Measurements from ENCODE around the gene SNX6. TPM values are rescaled to one million over a fixed set of nuclear protein-coding genes. Genes with fewer than 3 reads are reported as not detected.

The SNX6 gene
- total RNA-seq, 1 donor from 2014 or later: 365 TPM

DNA sequence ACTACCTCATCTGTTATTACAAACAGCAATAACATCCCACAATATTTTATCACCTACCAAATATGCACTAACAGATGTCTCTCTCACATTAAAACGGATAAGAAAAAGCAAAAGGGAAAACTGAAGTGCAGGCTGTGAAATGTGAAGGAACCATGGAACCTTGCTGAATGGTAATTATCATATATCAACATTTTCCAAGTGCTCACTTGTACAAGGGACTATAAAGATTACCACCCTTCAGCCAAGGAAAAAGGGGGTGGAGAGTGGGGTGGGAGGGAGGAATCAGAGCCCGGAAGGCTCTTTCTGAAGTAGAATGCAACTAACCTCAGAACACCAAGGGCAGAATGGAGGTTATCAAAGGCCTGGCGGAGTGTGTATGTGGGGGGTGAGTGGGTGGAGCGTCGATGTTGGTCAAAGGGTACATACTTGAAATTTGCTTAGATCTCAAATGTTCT, 1.2 kb downstream of the SNX6 start:
- Mint-ChIP-seq H3K4me1 (peaks cover 6% of the 10 kb centered on the region), H3K27ac (no peak overlapping the region), H3K36me3 (peaks cover 9% of the 10 kb centered on the region), H3K9me3 (peaks cover 4% of the 10 kb centered on the region), H3K27me3 (ENCODE audit: insufficient read depth, low read depth) (peaks cover 7% of the 10 kb centered on the region), H3K4me3 (peak overlapping the region; percentile 97)
- peak; percentile 2 for DNase-seq (ENCODE audit: low spot score)
- Histone ChIP-seq H3K79me2 (ENCODE audit: low read depth) (peaks cover 45% of the 10 kb centered on the region), H3K27ac (no peak overlapping the region), H3K4me2 (peak overlapping the region; percentile 91), H3F3A (ENCODE audit: low read depth) (peaks cover 5% of the 10 kb centered on the region), H2AFZ (replicated peaks) (no peak overlapping the region), H3K9me3 (ENCODE audit: low read depth) (no peaks in the 10 kb centered on the region), H3K27me3 (peaks cover 8% of the 10 kb centered on the region), H3K4me1 (no peaks in the 10 kb centered on the region), H4K20me1 (ENCODE audit: low read depth) (peaks cover 6% of the 10 kb centered on the region), H3K36me3 (no peaks in the 10 kb centered on the region), H3K9ac (no peak overlapping the region), H3K4me3 (peak overlapping the region; percentile 78)
- no peak for TF ChIP-seq EZH2phosphoT487 (IDR thresholded peaks at IDR 0.05)
- TF ChIP-seq, protein P1, sequence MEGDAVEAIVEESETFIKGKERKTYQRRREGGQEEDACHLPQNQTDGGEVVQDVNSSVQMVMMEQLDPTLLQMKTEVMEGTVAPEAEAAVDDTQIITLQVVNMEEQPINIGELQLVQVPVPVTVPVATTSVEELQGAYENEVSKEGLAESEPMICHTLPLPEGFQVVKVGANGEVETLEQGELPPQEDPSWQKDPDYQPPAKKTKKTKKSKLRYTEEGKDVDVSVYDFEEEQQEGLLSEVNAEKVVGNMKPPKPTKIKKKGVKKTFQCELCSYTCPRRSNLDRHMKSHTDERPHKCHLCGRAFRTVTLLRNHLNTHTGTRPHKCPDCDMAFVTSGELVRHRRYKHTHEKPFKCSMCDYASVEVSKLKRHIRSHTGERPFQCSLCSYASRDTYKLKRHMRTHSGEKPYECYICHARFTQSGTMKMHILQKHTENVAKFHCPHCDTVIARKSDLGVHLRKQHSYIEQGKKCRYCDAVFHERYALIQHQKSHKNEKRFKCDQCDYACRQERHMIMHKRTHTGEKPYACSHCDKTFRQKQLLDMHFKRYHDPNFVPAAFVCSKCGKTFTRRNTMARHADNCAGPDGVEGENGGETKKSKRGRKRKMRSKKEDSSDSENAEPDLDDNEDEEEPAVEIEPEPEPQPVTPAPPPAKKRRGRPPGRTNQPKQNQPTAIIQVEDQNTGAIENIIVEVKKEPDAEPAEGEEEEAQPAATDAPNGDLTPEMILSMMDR (IDR thresholded peaks at IDR 0.05): no peak
- no peak for TF ChIP-seq EZH2 (IDR thresholded peaks at IDR 0.05)

DNA sequence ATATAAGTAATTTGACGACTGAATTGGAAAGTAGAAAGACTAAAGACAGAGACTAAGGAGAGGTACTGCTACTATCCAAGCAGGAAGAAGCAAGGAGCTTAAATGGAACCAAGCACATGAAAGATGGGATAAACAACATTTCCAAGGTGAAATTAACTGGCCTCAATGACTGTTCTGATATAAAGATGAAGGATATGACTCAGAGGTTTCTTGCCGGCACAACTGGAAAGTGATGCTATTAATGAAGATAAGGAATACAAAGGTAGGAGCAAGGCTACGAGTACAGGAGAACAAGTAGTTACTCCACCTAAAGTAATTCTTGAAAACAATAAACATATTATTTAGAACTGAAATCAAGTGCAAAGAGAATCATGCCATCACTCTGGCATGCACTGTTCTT, 6.4 kb downstream of the SNX6 start:
- no peak for DNase-seq (ENCODE audit: low spot score)
- H3K36me3 Mint-ChIP-seq: peaks cover 25% of the 10 kb centered on the region
- H3K4me3 Mint-ChIP-seq: no peak overlapping the region
- Histone ChIP-seq H3F3A (ENCODE audit: low read depth) (no peaks in the 10 kb centered on the region), H3K9ac (no peak overlapping the region), H4K20me1 (ENCODE audit: low read depth) (peaks cover 6% of the 10 kb centered on the region), H3K4me2 (no peak overlapping the region), H3K27ac (no peak overlapping the region), H3K4me3 (no peak overlapping the region), H3K36me3 (peaks cover 3% of the 10 kb centered on the region), H2AFZ (replicated peaks) (no peak overlapping the region), H3K79me2 (ENCODE audit: low read depth) (peaks cover 39% of the 10 kb centered on the region), H3K4me1 (no peaks in the 10 kb centered on the region), H3K9me3 (ENCODE audit: low read depth) (no peaks in the 10 kb centered on the region), H3K27me3 (no peaks in the 10 kb centered on the region)
- peaks cover under 1% of the 10 kb centered on the region for H3K4me1 Mint-ChIP-seq
- H3K27ac Mint-ChIP-seq: no peak overlapping the region
- no peaks in the 10 kb centered on the region for H3K9me3 Mint-ChIP-seq
- TF ChIP-seq EZH2phosphoT487 (IDR thresholded peaks at IDR 0.05): no peak
- TF ChIP-seq, protein P1 (IDR thresholded peaks at IDR 0.05): no peak
- no peak for TF ChIP-seq EZH2 (IDR thresholded peaks at IDR 0.05)
- no peaks in the 10 kb centered on the region for H3K27me3 Mint-ChIP-seq (ENCODE audit: insufficient read depth, low read depth)

DNA sequence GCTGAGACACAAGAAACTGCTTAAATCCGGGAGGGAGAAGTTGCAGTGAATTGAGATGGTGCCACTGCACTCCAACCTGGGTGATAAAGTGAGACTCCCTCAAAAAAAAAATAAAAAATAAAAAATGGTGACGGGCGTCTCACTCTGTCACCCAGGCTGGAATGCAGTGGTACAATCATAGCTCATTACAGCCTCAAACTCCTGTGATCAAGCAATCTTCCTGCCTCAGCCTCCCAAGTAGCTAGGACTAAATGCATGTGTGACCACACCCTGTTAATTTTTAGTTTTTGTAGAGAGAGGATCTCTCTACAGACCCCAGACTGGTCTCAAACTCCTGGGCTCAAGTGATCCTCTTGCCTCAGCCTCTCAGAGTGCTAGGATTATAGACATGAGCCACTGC, 9.1 kb downstream of the SNX6 start:
- Histone ChIP-seq H3K4me1 (no peaks in the 10 kb centered on the region), H3K4me3 (no peak overlapping the region), H3K27me3 (no peaks in the 10 kb centered on the region), H2AFZ (replicated peaks) (no peak overlapping the region), H3K9me3 (ENCODE audit: low read depth) (no peaks in the 10 kb centered on the region), H3K27ac (no peak overlapping the region), H4K20me1 (ENCODE audit: low read depth) (peaks cover 6% of the 10 kb centered on the region), H3F3A (ENCODE audit: low read depth) (no peaks in the 10 kb centered on the region), H3K9ac (no peak overlapping the region), H3K79me2 (ENCODE audit: low read depth) (peaks cover 17% of the 10 kb centered on the region), H3K4me2 (no peak overlapping the region), H3K36me3 (peaks cover 3% of the 10 kb centered on the region)
- no peaks in the 10 kb centered on the region for H3K9me3 Mint-ChIP-seq
- H3K36me3 Mint-ChIP-seq: peaks cover 27% of the 10 kb centered on the region
- H3K27me3 Mint-ChIP-seq (ENCODE audit: insufficient read depth, low read depth): no peaks in the 10 kb centered on the region
- no peaks in the 10 kb centered on the region for H3K4me1 Mint-ChIP-seq
- H3K27ac Mint-ChIP-seq: no peak overlapping the region
- no peak for DNase-seq (ENCODE audit: low spot score)
- H3K4me3 Mint-ChIP-seq: no peak overlapping the region
- TF ChIP-seq, protein P1 (IDR thresholded peaks at IDR 0.05): no peak
- TF ChIP-seq EZH2phosphoT487 (IDR thresholded peaks at IDR 0.05) (no peak), EZH2 (IDR thresholded peaks at IDR 0.05) (no peak)

All from neural progenitor cell (in vitro differentiated cells).